Thyroid gland (tissue), 4 donors: Measurements from ENCODE around the gene DENND1A. TPM values are rescaled to one million over a fixed set of nuclear protein-coding genes. Genes with fewer than 3 reads are reported as not detected.
A peak's percentile ranks its signal among the peaks of the same experiment; 100 is the strongest.

ENCODE experiments used
- DNase-seq, 2 donors: peaks; one replicate each; pipeline ENCODE4 v3.0.0-alpha.2; 2019
- H3K27ac ChIP-seq, 3 donors: fragments of 200-600 bp; sonication (generic); 1 replicate in 2 of 3; 2 replicates in 1 of 3; pipeline ENCODE4 v1.5.1; 2016 to 2019; ENCODE audit warnings: mild to moderate bottlenecking in 1 of 3, moderate library complexity in 1 of 3
- H3K27me3 ChIP-seq: fragments of 200-600 bp; sonication (generic); one replicate; pipeline ENCODE4 v1.5.1; 2019
- H3K36me3 ChIP-seq, 2 donors: fragments of 200-600 bp; sonication (generic); one replicate each; pipeline ENCODE4 v1.5.1; 2016 to 2019
- H3K4me1 ChIP-seq, 2 donors: fragments of 200-600 bp; sonication (generic); one replicate each; pipeline ENCODE4 v1.5.1; 2017 to 2019
- H3K4me3 ChIP-seq, 3 donors: fragments of 200-600 bp; sonication (generic); replicated peaks in 1 of 3; 1 replicate in 2 of 3; 2 replicates in 1 of 3; pipeline ENCODE4 v1.5.1; 2016; ENCODE audit warnings: mild to moderate bottlenecking in 1 of 3
- H3K9me3 ChIP-seq: fragments of 200-600 bp; sonication (generic); one replicate; pipeline ENCODE4 v1.5.1; 2017
- POLR2A ChIP-seq, 2 donors: fragments of 450-650 bp; IDR thresholded peaks; one replicate each; pipeline ENCODE4 v1.6.1; 2017; ENCODE audit warnings: antibody characterized with exemption in 2 of 2, mild to moderate bottlenecking in 2 of 2, moderate library complexity in 1 of 2
- whole genome bisulfite sequencing, 2 donors: methylation state at CpG; one replicate each; pipeline ENCODE4 v1.1.5; 2017; 5-methylcytosine and 5-hydroxymethylcytosine counted together
- intact Hi-C: fragments of 100-400 bp; cut with DNase I; formaldehyde crosslinking; loops from one replicate; pipeline ENCODE4 v1.15.1; 2023
- total RNA-seq, 4 donors: library from RNA; depleted of rRNA; stranded (reverse); fragments of >200 nt; gene quantifications; one replicate each; pipeline ENCODE4 v1.2.3, GENCODE V29; 2016
- TF ChIP-seq, protein P1 (sequence below), 6 experiments: fragments of 200-600 bp in 3 of 6; fragments of 450-650 bp in 3 of 6; sonication (generic) in 3 of 6; IDR thresholded peaks; one replicate each; pipeline ENCODE4 v1.5.1; 2016 to 2019; ENCODE audit warnings: antibody characterized with exemption in 6 of 6, mild to moderate bottlenecking in 2 of 6, inconsistent platforms in 1 of 6, moderate library complexity in 1 of 6

The DENND1A gene
- total RNA-seq, 4 donors from 2014 or later = 18.8 to 34.4 (median 28.2) TPM

DNA sequence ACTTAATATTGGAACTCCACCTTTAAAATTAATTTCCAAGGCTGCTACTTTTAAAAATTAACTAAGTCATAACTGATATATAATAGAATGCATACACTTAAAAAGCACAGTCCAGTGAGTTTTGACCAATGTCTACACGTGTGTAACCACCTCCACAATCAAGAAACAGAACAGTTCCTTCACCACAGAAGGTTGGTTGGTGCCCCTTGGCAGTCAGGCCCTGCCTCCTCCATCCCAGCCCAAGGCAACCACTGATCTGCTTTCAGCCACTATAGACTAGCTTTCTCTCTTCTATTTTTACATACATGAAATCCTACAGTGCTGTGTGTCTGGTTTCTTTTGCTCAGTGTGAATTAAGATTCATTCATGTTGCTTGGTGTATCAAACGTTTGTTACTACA is 358.7 kb downstream of the DENND1A start:
- WGBS, 2 donors = 90 to 95% methylated on average over 2 of the region's 2 CpGs
- no peak for TF ChIP-seq POLR2A (IDR thresholded peaks at IDR 0.05)
- TF ChIP-seq, protein P1, sequence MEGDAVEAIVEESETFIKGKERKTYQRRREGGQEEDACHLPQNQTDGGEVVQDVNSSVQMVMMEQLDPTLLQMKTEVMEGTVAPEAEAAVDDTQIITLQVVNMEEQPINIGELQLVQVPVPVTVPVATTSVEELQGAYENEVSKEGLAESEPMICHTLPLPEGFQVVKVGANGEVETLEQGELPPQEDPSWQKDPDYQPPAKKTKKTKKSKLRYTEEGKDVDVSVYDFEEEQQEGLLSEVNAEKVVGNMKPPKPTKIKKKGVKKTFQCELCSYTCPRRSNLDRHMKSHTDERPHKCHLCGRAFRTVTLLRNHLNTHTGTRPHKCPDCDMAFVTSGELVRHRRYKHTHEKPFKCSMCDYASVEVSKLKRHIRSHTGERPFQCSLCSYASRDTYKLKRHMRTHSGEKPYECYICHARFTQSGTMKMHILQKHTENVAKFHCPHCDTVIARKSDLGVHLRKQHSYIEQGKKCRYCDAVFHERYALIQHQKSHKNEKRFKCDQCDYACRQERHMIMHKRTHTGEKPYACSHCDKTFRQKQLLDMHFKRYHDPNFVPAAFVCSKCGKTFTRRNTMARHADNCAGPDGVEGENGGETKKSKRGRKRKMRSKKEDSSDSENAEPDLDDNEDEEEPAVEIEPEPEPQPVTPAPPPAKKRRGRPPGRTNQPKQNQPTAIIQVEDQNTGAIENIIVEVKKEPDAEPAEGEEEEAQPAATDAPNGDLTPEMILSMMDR (IDR thresholded peaks at IDR 0.05) = no peak

DNA sequence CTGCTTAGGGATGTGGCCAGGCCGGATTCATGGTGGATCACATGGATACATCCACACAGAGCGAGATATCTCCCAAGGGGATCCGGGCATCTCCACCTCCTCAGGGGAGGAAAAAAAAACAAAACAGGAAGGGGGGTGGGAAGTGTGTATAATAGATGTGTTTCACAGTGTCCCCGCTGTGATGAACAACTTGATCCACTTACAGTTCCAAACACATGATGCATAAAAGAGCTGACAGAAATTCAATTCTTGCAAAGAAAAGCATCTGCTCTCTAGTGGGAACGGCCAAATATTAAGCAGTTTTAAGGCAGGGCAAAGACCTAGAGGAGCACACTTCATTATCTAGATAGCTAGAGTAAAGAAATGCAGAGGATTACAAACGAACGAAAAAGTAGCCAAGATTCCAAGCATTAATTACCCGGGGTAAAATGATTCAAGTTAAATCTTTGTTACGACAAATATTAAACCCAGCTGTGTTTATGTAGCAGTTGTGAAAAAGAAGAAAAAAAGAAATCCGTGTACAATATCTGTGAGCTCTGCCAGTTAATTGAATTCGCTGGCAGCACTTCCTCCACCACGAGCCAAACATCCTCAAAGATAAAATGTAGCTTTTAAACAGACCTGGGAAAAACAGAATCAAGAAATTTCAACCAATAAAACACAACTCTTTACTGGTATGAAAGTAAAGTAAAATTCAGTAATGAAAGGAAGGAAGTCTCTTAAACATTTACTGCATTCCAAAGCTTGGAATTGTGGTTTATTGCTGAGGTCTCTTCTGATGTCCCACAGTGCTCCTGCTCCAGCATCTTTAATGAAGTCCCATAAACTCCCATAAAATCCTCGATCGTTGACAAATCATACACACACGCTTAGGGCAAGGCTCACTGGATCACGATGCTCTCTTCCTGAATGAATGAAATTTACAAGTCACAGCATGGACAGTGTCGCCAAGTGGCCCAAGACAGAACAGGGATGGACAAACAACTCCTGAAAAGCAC is 360.9 kb downstream of the DENND1A start:
- no peak for DNase-seq
- H3K36me3 ChIP-seq = no peaks in the 10 kb centered on the region
- no peak overlapping the region for H3K4me3 ChIP-seq
- 55 to 62% methylated on average over 17 of the region's 17 CpGs for WGBS, 2 donors
- TF ChIP-seq, protein P1 (IDR thresholded peaks at IDR 0.05) = no peak
- TF ChIP-seq POLR2A (IDR thresholded peaks at IDR 0.05) = no peak
- H3K4me1 ChIP-seq = no peaks in the 10 kb centered on the region
- H3K9me3 ChIP-seq = no peaks in the 10 kb centered on the region
- H3K27ac ChIP-seq = no peak overlapping the region
- no peaks in the 10 kb centered on the region for H3K27me3 ChIP-seq
- intact Hi-C loops = no loop called here

More for the DNA sequence above, 358.7 kb downstream of the DENND1A start:
- Histone ChIP-seq H3K4me1 (no peaks in the 10 kb centered on the region), H3K4me3 (no peak overlapping the region), H3K27ac (no peak overlapping the region), H3K36me3 (no peaks in the 10 kb centered on the region), H3K9me3 (no peaks in the 10 kb centered on the region), H3K27me3 (no peaks in the 10 kb centered on the region)
- intact Hi-C loops = no loop called here
- DNase-seq = no peak

DNA sequence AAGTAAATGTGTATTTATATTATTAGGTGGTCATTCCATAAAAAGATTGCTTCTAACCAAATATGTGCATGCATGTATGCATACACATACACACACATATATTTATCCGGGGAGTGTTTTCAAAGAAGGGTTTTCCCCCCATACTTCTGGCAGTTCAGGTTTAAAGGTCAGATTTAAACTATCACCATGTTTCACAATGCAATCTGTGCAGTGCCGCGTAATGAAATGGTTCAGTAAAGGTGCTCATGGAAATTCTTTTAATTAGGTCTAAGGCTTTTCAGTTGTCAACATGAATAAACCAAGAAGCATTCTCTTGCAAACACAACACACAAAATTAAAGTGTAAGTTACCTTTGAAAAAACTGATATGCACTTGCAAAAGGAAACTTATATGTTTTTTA is 362.9 kb downstream of the DENND1A start:
- peaks cover 5 to 10% of the 10 kb centered on the region in 2 donors for H3K4me1 ChIP-seq
- H3K9me3 ChIP-seq = no peaks in the 10 kb centered on the region
- no peak for DNase-seq
- no peaks in the 10 kb centered on the region for H3K27me3 ChIP-seq
- H3K4me3 ChIP-seq = no peak overlapping the region
- WGBS, 2 donors = 95 to 97% methylated on average over 3 of the region's 3 CpGs
- TF ChIP-seq POLR2A (IDR thresholded peaks at IDR 0.05) = no peak
- TF ChIP-seq, protein P1 (IDR thresholded peaks at IDR 0.05) = no peak
- no peaks in the 10 kb centered on the region for H3K36me3 ChIP-seq
- intact Hi-C loops = no loop called here
- no peak overlapping the region for H3K27ac ChIP-seq

DNA sequence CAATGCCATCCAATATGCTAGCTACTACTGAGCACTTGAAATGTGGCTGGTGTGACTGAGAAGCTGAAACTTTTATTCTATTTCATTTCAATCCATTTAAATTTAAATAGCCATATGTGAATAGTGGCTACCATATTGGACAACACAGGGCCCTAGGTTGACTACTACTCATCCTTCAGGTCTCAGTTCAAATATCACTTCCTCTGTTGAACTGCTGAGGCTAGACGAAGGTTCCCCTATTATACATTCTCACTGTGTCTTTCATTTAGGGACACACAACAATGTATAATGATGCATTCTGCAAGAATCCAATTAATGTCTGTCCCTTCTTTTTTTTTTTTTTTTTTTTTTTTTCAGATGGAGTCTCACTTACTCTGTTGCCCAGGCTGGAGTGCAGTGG is 365.3 kb downstream of the DENND1A start:
- TF ChIP-seq, protein P1 (IDR thresholded peaks at IDR 0.05) = no peak
- TF ChIP-seq POLR2A (IDR thresholded peaks at IDR 0.05) = no peak
- H3K27me3 ChIP-seq = no peaks in the 10 kb centered on the region
- WGBS, 2 donors = 93 to 100% methylated on average over 1 of the region's 1 CpG
- H3K9me3 ChIP-seq = no peaks in the 10 kb centered on the region
- no peaks in the 10 kb centered on the region for H3K36me3 ChIP-seq
- H3K4me1 ChIP-seq = peaks cover 5 to 10% of the 10 kb centered on the region in 2 donors
- H3K4me3 ChIP-seq = no peak overlapping the region
- no peak overlapping the region for H3K27ac ChIP-seq
- no peak for DNase-seq
- intact Hi-C loops = no loop called here

DNA sequence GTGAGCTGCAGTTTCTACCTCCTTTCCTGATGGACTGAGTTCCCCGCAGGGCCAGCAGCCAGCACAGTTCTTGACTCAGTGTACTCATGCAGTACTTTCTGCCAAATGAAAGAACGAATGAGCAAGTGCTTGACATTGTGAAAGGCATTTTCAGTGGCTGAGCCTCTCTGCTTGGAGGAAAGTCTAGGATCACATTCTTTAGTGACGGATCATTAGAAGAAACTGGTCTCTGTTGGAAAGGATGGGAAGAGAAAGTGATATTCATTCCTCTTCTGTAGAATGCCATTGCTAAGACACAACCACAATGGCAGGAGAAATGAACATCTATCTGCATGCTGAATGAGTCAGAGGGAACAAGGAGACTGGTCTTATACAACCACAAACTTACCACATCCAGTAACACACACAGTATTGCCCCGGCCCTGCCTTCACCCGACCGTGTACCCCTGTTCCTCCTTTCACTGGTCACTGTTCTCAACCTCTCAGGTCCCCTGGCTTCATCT is 367.0 kb downstream of the DENND1A start:
- Histone ChIP-seq H3K27me3 (no peaks in the 10 kb centered on the region), H3K9me3 (no peaks in the 10 kb centered on the region), H3K4me1 (peaks cover 10 to 21% of the 10 kb centered on the region in 2 donors), H3K36me3 (no peaks in the 10 kb centered on the region), H3K27ac (peak overlapping the region in 2 of 3 donors; percentile 36 to 50), H3K4me3 (no peak overlapping the region)
- TF ChIP-seq, protein P1 (IDR thresholded peaks at IDR 0.05) = no peak
- TF ChIP-seq POLR2A (IDR thresholded peaks at IDR 0.05) = no peak
- peak; percentile 79 to 86 for DNase-seq
- WGBS, 2 donors = 50 to 56% methylated on average over 6 of the region's 6 CpGs
- intact Hi-C loops = no loop called here
